ENCODE measurements around the gene EOLA2.
"Not testable (repeated sequence)": the region's sequence is repeated elsewhere in the genome, so short reads cannot be mapped to it uniquely, and the experiment has no call there.

The EOLA2 gene

DNA sequence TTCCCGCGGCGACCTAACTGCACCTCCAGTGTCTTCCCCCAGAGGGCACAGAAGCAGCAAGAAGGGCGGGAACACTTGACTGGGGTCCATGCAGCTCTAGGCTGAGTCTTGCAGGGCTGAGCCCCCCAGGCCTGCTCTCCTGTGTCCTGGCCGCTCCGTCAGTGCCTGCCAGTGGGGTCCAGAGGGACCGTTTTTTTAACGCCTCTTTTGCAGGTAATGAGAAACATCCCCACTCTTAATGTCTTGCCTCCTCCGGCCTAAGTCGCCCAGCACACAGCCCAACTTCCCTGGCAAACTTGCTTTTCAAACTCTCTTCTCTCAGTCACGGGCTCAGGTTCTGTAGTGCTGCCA lies 2.4 kb upstream of the EOLA2 start:
- not testable (repeated sequence) for DNase-seq (ENCODE audit: low read depth)
- TF ChIP-seq, protein P1, sequence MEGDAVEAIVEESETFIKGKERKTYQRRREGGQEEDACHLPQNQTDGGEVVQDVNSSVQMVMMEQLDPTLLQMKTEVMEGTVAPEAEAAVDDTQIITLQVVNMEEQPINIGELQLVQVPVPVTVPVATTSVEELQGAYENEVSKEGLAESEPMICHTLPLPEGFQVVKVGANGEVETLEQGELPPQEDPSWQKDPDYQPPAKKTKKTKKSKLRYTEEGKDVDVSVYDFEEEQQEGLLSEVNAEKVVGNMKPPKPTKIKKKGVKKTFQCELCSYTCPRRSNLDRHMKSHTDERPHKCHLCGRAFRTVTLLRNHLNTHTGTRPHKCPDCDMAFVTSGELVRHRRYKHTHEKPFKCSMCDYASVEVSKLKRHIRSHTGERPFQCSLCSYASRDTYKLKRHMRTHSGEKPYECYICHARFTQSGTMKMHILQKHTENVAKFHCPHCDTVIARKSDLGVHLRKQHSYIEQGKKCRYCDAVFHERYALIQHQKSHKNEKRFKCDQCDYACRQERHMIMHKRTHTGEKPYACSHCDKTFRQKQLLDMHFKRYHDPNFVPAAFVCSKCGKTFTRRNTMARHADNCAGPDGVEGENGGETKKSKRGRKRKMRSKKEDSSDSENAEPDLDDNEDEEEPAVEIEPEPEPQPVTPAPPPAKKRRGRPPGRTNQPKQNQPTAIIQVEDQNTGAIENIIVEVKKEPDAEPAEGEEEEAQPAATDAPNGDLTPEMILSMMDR (conservative IDR thresholded peaks at IDR 0.05; ENCODE audit: control insufficient read depth, insufficient read depth, low read depth, low read length): peak; percentile 52
- H3K4me3 ChIP-seq (ENCODE audit: control insufficient read depth, low read depth, low read length): peak overlapping the region; percentile 12

DNA sequence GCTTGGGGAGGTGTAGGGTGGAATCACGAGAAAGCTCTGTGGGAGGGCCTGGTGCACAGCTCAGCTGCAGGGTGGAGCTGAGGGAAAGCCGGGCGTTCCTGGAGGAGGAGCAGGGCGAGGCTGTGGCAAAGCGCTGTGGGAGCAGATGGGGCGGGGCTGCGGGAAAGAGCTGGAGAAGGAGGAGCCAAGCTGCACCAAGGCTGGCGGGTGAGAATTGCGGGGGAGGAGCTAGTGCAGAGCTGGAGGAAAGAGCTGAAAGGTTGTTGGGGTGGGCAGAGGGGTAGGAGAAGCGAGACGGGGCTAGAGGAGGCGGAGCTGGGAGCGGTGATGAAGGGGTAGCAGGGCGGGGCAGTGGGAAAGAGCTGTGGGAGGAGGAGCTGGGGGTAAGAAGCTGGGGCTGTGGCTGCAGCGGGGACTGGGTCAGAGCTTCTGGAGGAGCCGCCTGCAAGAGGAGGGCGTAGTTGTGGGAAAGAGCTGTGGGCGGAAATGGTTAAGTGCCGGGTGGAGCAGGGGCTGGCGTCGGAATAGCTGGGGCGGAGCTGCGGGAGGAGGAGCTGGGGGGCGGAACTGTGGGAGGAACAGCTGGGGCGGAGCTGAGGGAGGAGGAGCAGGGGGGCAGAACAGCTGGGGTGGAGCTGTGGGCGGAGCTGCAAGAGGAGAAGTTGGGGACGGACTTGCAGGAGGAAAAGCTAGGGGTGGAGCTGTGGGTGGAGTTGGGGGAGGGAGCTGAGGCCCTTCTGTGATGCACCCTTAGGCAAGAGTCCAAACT lies 1.8 kb upstream of the EOLA2 start:
- TF ChIP-seq, protein P1 (conservative IDR thresholded peaks at IDR 0.05; ENCODE audit: control insufficient read depth, insufficient read depth, low read depth, low read length): no peak
- peak; percentile 97 for DNase-seq (ENCODE audit: low read depth)
- peak overlapping the region; percentile 54 for H3K4me3 ChIP-seq (ENCODE audit: control insufficient read depth, low read depth, low read length)

DNA sequence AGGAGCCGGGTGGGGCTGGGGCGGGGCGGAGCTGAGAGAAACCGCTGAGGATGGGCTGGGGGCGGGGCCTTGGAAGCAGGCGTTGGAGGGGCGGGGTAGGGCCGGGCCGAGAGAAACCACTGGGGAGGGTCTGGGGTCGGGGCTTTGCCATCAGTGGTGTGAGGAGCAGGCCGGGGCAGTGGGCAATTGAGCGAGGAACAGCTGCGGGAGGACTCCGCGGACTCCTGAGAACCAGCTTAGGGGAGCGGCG lies 1.3 kb upstream of the EOLA2 start:
- DNase-seq (ENCODE audit: low read depth): no peak
- H3K4me3 ChIP-seq (ENCODE audit: control insufficient read depth, low read depth, low read length): peak overlapping the region; percentile 54
- TF ChIP-seq, protein P1 (conservative IDR thresholded peaks at IDR 0.05; ENCODE audit: control insufficient read depth, insufficient read depth, low read depth, low read length): no peak

DNA sequence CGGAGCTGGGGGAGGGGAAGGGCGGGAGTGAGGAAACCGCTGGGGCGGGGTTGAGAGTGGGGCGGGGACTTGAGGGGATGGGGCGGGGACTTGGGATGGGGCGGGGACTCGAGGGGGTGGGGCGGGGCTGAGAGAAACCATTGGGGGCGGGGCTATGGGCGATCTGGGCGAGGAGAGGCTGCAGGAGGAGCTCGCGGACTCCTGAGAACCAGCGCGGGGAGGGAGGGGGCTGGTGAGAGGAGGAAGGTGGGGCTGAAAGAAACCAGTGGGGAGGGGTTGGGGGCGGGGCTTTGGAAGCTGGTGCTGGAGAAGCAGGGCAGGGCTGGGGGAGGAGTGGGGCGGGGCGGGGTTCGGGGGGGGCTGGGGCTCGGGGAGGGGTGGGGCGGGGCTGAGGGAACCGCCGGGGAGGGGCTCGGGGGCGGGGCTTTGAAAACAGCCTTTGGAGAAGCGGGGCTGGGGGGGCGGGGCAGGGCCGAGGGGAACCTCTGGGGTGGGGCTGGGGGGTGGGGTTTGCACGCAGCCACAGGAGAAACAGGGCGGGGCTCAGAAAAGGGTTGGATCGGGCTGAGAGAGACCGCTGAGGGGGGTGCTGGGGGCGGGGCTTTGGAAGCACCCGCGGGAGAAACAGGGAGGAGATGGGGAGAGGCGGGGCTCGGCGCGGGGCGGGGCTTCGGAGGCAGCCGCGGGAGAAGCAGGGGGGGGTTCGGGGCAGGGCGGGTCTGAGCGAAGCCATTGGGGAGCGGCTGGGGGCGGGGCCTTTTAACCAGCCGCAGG lies 777 bp upstream of the EOLA2 start:
- TF ChIP-seq, protein P1 (conservative IDR thresholded peaks at IDR 0.05; ENCODE audit: control insufficient read depth, insufficient read depth, low read depth, low read length): no peak
- H3K4me3 ChIP-seq (ENCODE audit: control insufficient read depth, low read depth, low read length): peak overlapping the region; percentile 72
- DNase-seq (ENCODE audit: low read depth): peak; percentile 87

DNA sequence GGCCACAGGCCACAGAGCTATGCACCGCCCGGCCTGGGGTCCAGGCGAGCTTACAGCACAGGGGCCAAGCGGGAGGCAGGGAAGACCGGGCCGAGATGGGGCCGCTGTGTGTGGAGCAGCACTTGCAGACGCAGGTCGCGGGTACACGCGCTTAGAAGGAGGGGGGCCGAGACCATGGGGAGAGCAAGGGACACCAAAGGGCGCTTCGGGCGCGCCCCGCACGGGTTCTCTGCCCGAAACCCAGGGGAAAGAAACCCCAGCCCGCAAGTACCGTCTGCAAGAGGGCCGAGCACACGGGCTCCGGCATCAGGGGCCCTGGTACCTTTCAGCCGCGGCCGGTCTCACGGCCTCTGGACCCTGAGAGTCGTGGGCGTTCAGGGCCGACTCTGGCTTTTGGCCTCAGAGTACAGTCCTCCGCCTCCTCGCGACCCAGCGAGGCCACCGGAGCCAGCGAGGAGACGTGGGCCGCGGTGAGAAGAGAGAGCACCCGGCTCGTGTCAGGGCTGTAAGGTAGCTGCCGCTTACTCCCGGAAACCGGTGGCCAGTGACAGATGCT lies 342 bp downstream of the EOLA2 start:
- peak overlapping the region; percentile 72 for H3K4me3 ChIP-seq (ENCODE audit: control insufficient read depth, low read depth, low read length)
- TF ChIP-seq, protein P1 (conservative IDR thresholded peaks at IDR 0.05; ENCODE audit: control insufficient read depth, insufficient read depth, low read depth, low read length): no peak
- DNase-seq (ENCODE audit: low read depth): no peak

DNA sequence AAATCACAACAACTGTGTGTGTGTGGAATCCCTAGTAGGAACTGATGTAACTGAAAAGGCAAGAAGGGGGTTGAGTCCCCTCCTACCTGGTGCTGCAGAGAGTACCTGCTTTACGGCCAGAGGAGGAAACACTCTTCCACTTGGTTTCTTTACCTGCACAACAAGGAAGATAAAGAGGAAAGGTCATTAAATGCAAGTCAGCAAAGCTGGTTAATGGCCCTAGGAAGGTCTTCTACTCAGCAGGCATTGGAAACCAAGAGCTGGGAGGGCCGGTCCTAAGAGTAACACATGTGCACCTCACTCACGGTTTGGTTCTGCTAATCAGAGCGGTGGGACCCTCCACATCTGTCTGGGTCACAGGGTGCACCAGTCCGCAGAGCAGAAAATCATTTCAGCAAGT lies 963 bp downstream of the EOLA2 start:
- H3K4me3 ChIP-seq (ENCODE audit: control insufficient read depth, low read depth, low read length): peak overlapping the region; percentile 72
- not testable (repeated sequence) for DNase-seq (ENCODE audit: low read depth)

DNA sequence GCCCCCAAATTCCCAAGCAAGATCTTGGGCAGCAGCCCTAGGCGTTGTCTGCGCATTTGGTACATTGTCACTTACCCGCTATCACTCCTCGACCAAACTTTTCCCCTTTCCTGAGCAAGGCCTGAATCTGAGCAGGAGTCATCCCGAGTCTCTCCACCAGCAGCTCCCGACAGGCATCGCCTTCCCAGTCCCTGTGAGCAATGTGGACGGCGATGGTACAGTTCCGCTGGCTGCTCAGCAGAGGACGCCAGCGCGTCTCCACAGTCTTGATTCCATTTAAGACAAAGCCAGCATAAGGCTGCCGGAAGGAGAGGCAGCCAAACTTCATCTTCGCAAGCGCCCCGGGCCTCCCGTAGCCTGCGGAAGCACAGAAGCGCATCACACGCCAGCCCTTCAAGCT lies 4.7 kb downstream of the EOLA2 start:
- DNase-seq (ENCODE audit: low read depth); H3K4me3 ChIP-seq (ENCODE audit: control insufficient read depth, low read depth, low read length): not testable (repeated sequence)

DNA sequence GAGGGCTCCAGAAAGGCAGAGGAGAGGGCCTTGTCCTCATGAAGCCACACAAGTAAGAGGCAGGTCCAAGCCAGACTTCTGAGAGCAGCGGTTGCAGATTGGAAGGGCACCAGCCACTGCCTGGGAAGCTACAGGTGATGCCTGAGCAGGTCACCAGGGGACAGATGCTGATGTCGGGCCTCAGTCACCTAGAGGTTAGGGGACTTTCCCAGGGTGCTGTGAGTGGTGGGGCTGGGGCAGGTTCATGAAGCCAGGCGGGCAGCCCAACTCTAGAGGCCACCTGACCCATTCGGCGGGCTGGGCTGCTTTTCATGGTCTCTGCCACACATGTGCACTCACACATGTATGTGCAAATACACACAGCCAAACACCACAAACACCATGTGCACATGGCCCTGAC lies 5.3 kb downstream of the EOLA2 start:
- DNase-seq (ENCODE audit: low read depth); H3K4me3 ChIP-seq (ENCODE audit: control insufficient read depth, low read depth, low read length): not testable (repeated sequence)

DNA sequence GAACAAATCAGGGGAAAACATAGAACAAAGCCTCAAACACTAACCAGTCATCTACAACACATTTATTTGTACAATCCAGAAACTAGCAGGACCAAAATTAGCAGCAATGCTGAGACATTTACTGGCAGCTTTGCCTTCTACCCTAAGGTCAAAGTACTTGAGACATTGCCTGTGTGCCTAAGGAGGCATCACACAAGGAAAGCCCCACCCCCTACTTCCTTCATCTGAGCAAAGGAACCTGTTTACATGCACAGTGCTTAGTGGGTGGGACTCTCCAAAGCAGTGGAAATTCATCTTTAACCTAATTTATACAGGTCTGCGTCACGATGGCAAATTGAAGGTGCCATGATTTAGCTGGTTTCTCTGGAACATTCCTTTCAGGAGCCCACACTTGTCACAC lies 6.1 kb downstream of the EOLA2 start:
- DNase-seq (ENCODE audit: low read depth); H3K4me3 ChIP-seq (ENCODE audit: control insufficient read depth, low read depth, low read length): not testable (repeated sequence)

DNA sequence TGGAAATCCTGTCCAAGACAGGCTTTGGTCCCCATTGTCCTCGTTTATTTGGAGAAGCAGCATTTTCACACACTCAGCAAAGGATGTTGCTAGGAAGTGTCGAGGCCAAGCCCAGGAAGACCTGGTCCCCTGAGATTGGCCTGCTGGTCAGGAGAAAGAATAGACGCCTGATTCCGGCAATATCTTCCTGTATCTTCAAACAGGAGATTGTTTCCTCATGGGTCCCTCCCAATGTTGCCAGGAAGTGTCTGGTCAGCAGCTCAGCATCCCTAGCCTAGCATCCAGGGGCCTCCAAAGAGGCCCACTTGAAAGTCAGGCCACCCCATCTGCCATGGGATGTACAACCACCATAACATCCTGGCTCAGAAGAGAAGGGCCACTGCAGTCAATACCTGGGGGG lies 6.9 kb downstream of the EOLA2 start:
- DNase-seq (ENCODE audit: low read depth); H3K4me3 ChIP-seq (ENCODE audit: control insufficient read depth, low read depth, low read length): not testable (repeated sequence)

DNA sequence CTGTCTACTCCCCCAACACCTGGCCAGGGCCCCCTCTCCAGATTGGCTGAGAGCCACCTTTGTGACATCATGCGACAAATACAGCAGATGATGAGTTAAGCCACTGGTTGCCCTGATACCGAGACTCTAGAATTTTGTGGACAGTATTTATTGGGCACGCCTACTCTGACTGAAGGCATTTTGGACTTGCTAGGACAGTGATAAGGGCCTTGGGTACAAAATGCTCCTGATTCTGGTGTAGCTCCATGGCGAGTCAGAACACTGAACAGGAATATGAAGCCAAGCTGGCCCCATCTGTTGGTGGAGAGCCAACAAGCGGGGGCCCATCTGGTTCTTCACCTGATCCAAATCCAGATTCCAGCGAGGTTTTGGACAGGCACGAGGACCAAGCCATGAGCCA lies 8.9 kb downstream of the EOLA2 start, which contains the start of gene HSFX4:
HSFX4 (plus strand) TSS at position 174 of the 400 bp plus-strand sequence; CDS start at position 246, 72 bp downstream.
- not testable (repeated sequence) for DNase-seq (ENCODE audit: low read depth); H3K4me3 ChIP-seq (ENCODE audit: control insufficient read depth, low read depth, low read length)

DNA sequence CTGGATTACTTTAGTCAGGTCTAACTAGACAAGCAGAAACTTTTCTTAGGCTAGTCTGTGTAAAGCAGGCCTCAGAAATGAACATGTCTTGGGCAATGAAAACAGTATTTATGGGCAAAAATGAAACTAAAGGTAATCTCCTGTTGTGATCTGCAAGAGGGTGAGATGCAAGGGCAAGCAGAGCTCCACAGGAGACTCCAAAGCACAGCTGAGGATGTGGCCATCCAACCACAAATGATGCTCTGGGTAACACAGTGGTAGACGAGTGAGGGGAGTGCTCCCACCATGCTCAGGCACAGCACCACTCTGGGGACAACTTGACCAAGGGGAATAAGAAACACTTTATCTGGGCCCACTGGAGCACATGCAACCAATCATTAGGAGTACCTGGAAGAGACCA lies 9.7 kb downstream of the EOLA2 start:
- DNase-seq (ENCODE audit: low read depth); H3K4me3 ChIP-seq (ENCODE audit: control insufficient read depth, low read depth, low read length): not testable (repeated sequence)

All from fibroblast of mammary gland (primary cell).